AG04450 (cell line): ENCODE measurements around the gene FSHR. TPM values are rescaled to one million over a fixed set of nuclear protein-coding genes. Genes with fewer than 3 reads are reported as not detected.

Experiments
- CTCF ChIA-PET: fragments of 300-600, 350-600 bp; formaldehyde crosslinking; extraction: SDS; loops from one replicate; lab custom pipeline; 2022; ENCODE audit warnings: antibody characterized with exemption, inconsistent platforms; lab: Charles Lee
- POLR2A ChIA-PET: fragments of 350-600 bp; formaldehyde crosslinking; extraction: SDS; loops from one replicate; lab custom pipeline; 2021; ENCODE audit warnings: antibody characterized with exemption, inconsistent platforms; lab: Yijun Ruan, JAX
- DNase-seq: peaks from one replicate; pipeline ENCODE4 v3.0.0-alpha.2; 2011; ENCODE audit warnings: low read depth, low spot score
- H3K27ac ChIP-seq: one replicate; pipeline ENCODE4 v1.5.1; 2012; ENCODE audit warnings: low read depth, low read length, control low read depth
- H3K27me3 ChIP-seq: one replicate; pipeline ENCODE4 v1.6.0; 2012; ENCODE audit warnings: low read length; ENCODE audit not compliant: control insufficient read depth, insufficient read depth
- H3K4me3 ChIP-seq: 2 replicates; pipeline ENCODE4 v1.5.1; 2011; ENCODE audit warnings: mild to moderate bottlenecking, low read depth, low read length, control low read depth
- H3K9me3 ChIP-seq: 2 replicates; pipeline ENCODE4 v1.5.1; 2012; ENCODE audit warnings: low read length; ENCODE audit not compliant: control insufficient read depth, insufficient read depth
- CTCF ChIP-seq: IDR thresholded peaks from 2 replicates; pipeline ENCODE4 v1.5.1; 2011; ENCODE audit warnings: low read depth, low read length, control low read depth, inconsistent platforms
- polyA plus RNA-seq: library from polyadenylated mRNA; depleted of rRNA; stranded (reverse); fragments of >200 nt; gene quantifications from 2 replicates; pipeline ENCODE4 v1.2.3, GENCODE V29; 2011

Gene FSHR
- polyA plus RNA-seq, 1 experiment = not detected

DNA sequence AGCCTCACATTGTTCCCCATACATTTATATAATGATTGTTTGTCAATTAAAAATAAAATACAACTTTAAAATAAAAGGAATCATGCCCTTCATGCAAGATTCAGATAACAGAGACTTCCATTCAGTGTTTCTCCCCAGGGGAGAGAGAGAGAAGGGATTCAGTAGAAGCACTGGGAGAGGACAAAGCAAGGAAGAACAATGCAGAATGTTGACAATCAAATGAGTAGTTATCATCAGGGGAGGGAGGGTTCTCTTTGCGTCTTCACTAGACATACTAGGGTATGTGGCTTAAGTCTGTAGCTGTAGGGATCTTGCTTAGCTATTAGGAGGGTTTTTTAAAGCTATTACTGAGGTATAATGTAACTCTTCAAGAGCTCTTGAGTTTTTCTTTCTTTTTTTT lies 30.7 kb downstream of the FSHR start:
- H3K27me3 ChIP-seq = no peaks in the 10 kb centered on the region
- CTCF ChIA-PET = no interaction called here
- no peak overlapping the region for H3K4me3 ChIP-seq
- no peaks in the 10 kb centered on the region; the same call in 1 of the 2 replicates for H3K9me3 ChIP-seq
- TF ChIP-seq CTCF = no peak
- DNase-seq = no peak
- POLR2A ChIA-PET = no interaction called here
- H3K27ac ChIP-seq = no peak overlapping the region

GRCh38 chr2:49122107-49122506 lies 32.2 kb downstream of the FSHR start:
- DNase-seq = no peak
- ChIA-PET POLR2A (no interaction called here), CTCF (interaction anchor here (0.5 kb wide), 1 partner anchor 533 kb away, joined by 3 read pairs; no protein-coding TSS in a partner anchor)
- no peak for TF ChIP-seq CTCF
- H3K4me3 ChIP-seq = no peak overlapping the region
- H3K27me3 ChIP-seq = no peaks in the 10 kb centered on the region
- H3K9me3 ChIP-seq = peaks cover 4% of the 10 kb centered on the region
- H3K27ac ChIP-seq = no peak overlapping the region

- TF ChIP-seq CTCF = no peak
- Histone ChIP-seq H3K4me3 (no peak overlapping the region), H3K9me3 (peaks cover 2% of the 10 kb centered on the region; the same call in 1 of the 2 replicates), H3K27ac (no peak overlapping the region), H3K27me3 (no peaks in the 10 kb centered on the region)
- ChIA-PET CTCF (no interaction called here), POLR2A (no interaction called here)
- no peak for DNase-seq
Observed at GRCh38 chr2:49113046-49113445, 41.3 kb downstream of the FSHR start.

GRCh38 chr2:49111456-49111855 lies 42.9 kb downstream of the FSHR start:
- CTCF ChIA-PET = no interaction called here
- Histone ChIP-seq H3K27ac (no peak overlapping the region), H3K9me3 (no peaks in the 10 kb centered on the region; the same call in 1 of the 2 replicates), H3K4me3 (no peak overlapping the region), H3K27me3 (no peaks in the 10 kb centered on the region)
- TF ChIP-seq CTCF = no peak
- POLR2A ChIA-PET = no interaction called here
- DNase-seq = no peak

GRCh38 chr2:49111006-49111405 lies 43.3 kb downstream of the FSHR start:
- ChIA-PET POLR2A (no interaction called here), CTCF (no interaction called here)
- Histone ChIP-seq H3K27me3 (no peaks in the 10 kb centered on the region), H3K4me3 (no peak overlapping the region), H3K9me3 (no peaks in the 10 kb centered on the region; the same call in 1 of the 2 replicates), H3K27ac (no peak overlapping the region)
- no peak for TF ChIP-seq CTCF
- no peak for DNase-seq
